Measurements from ENCODE around the gene DCAF8L2.

The DCAF8L2 gene

DNA sequence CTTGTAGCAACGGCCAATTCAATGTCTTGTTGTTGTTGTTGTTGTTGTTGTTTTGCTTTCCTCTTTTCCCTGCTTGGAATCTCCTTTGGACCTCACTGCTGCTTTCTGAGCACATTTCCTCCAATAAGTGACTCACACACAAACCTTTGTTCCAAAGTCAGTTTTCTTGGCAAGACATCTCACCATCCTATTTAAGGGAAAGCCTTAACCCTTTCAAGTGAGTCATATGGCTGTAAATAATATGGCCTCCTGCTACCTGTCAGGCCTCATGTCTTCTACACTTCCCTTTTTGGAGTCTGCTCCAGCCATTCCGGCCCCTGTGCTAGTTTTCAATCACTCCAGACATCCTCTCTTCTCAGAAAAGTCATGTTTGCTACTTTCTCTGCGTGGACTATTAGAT is 138.1 kb downstream of the DCAF8L2 start:
- no peaks in the 10 kb centered on the region for H3K79me2 ChIP-seq (ENCODE audit: insufficient read depth, low read length)
- no peak overlapping the region for H3K4me3 ChIP-seq (ENCODE audit: low read depth, low read length, poor library complexity, severe bottlenecking)
- no peak overlapping the region for H2AFZ ChIP-seq (ENCODE audit: low read length)
- H4K20me1 ChIP-seq (ENCODE audit: insufficient read depth, low read length): no peaks in the 10 kb centered on the region
- TF ChIP-seq, protein P1, sequence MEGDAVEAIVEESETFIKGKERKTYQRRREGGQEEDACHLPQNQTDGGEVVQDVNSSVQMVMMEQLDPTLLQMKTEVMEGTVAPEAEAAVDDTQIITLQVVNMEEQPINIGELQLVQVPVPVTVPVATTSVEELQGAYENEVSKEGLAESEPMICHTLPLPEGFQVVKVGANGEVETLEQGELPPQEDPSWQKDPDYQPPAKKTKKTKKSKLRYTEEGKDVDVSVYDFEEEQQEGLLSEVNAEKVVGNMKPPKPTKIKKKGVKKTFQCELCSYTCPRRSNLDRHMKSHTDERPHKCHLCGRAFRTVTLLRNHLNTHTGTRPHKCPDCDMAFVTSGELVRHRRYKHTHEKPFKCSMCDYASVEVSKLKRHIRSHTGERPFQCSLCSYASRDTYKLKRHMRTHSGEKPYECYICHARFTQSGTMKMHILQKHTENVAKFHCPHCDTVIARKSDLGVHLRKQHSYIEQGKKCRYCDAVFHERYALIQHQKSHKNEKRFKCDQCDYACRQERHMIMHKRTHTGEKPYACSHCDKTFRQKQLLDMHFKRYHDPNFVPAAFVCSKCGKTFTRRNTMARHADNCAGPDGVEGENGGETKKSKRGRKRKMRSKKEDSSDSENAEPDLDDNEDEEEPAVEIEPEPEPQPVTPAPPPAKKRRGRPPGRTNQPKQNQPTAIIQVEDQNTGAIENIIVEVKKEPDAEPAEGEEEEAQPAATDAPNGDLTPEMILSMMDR (IDR thresholded peaks at IDR 0.05; ENCODE audit: low read length): no peak
- no peak for TF ChIP-seq EZH2 (IDR thresholded peaks at IDR 0.05; ENCODE audit: borderline replicate concordance, low read length)
- H3K9ac ChIP-seq (ENCODE audit: low read length): no peak overlapping the region
- no peaks in the 10 kb centered on the region for H3K9me2 ChIP-seq (ENCODE audit: low read depth, low read length)
- H3K27me3 ChIP-seq (ENCODE audit: insufficient read depth, low read length): no peaks in the 10 kb centered on the region
- no peaks in the 10 kb centered on the region for H3K9me3 ChIP-seq (ENCODE audit: low read length)
- H3F3A ChIP-seq (ENCODE audit: insufficient read depth, low read length): no peaks in the 10 kb centered on the region
- no peak overlapping the region for H3K4me2 ChIP-seq (ENCODE audit: low read length)
- no peak overlapping the region for H3K27ac ChIP-seq (ENCODE audit: low read depth, low read length, poor library complexity, severe bottlenecking)
- H3K36me3 ChIP-seq (ENCODE audit: insufficient read depth, low read length): no peaks in the 10 kb centered on the region
- H3K4me1 ChIP-seq (ENCODE audit: insufficient read depth, low read length, severe bottlenecking): no peaks in the 10 kb centered on the region

DNA sequence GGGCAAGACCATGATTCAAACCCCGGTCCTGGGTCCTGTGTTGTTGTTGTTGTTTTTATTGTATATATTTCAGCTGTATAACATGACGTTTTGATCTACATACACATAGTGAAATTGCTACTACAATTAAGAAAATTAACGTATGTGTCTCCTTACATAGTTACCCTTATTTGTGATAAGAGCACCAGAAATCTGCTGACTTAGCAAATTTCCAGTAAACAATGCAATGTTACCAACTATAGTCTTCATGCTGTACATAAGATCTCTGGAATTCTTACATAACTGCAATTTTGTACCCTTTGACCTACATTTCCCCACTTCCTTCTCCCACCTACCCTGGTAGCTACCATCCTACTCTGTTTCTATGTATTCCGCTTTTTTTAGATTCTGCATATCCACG is 141.8 kb downstream of the DCAF8L2 start:
- Histone ChIP-seq H3K27ac (ENCODE audit: low read depth, low read length, poor library complexity, severe bottlenecking) (no peak overlapping the region), H3K9me3 (ENCODE audit: low read length) (no peaks in the 10 kb centered on the region), H3K36me3 (ENCODE audit: insufficient read depth, low read length) (no peaks in the 10 kb centered on the region), H3K4me1 (ENCODE audit: insufficient read depth, low read length, severe bottlenecking) (no peaks in the 10 kb centered on the region), H3K79me2 (ENCODE audit: insufficient read depth, low read length) (no peaks in the 10 kb centered on the region), H3F3A (ENCODE audit: insufficient read depth, low read length) (no peaks in the 10 kb centered on the region), H3K4me2 (ENCODE audit: low read length) (no peak overlapping the region), H3K9me2 (ENCODE audit: low read depth, low read length) (no peaks in the 10 kb centered on the region), H2AFZ (ENCODE audit: low read length) (no peak overlapping the region), H3K4me3 (ENCODE audit: low read depth, low read length, poor library complexity, severe bottlenecking) (no peak overlapping the region), H3K9ac (ENCODE audit: low read length) (no peak overlapping the region), H4K20me1 (ENCODE audit: insufficient read depth, low read length) (no peaks in the 10 kb centered on the region), H3K27me3 (ENCODE audit: insufficient read depth, low read length) (no peaks in the 10 kb centered on the region)
- TF ChIP-seq, protein P1 (IDR thresholded peaks at IDR 0.05; ENCODE audit: low read length): no peak
- no peak for TF ChIP-seq EZH2 (IDR thresholded peaks at IDR 0.05; ENCODE audit: borderline replicate concordance, low read length)

DNA sequence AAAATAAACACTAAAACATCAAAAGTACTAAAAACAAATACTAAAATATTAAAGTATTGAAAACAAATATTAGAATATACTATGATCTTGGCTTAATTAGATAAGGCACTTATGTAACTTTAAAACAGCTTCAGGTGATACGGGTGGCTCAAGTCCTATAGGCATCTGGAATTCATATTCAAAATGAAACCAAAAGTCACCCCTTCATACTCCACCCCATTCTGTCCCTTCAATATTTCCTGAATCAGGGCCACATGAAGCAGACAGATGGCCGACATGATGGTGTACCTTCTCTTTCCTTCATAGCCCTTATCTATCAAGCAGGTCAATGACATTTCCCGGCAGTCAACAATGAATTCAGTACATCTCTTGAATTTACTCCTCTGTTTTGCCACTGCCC is 145.8 kb downstream of the DCAF8L2 start:
- no peaks in the 10 kb centered on the region for H3F3A ChIP-seq (ENCODE audit: insufficient read depth, low read length)
- H4K20me1 ChIP-seq (ENCODE audit: insufficient read depth, low read length): no peaks in the 10 kb centered on the region
- TF ChIP-seq EZH2 (IDR thresholded peaks at IDR 0.05; ENCODE audit: borderline replicate concordance, low read length): no peak
- TF ChIP-seq, protein P1 (IDR thresholded peaks at IDR 0.05; ENCODE audit: low read length): no peak
- no peaks in the 10 kb centered on the region for H3K9me2 ChIP-seq (ENCODE audit: low read depth, low read length)
- no peak overlapping the region for H3K27ac ChIP-seq (ENCODE audit: low read depth, low read length, poor library complexity, severe bottlenecking)
- no peak overlapping the region for H2AFZ ChIP-seq (ENCODE audit: low read length)
- no peaks in the 10 kb centered on the region for H3K9me3 ChIP-seq (ENCODE audit: low read length)
- H3K4me1 ChIP-seq (ENCODE audit: insufficient read depth, low read length, severe bottlenecking): no peaks in the 10 kb centered on the region
- H3K79me2 ChIP-seq (ENCODE audit: insufficient read depth, low read length): no peaks in the 10 kb centered on the region
- H3K36me3 ChIP-seq (ENCODE audit: insufficient read depth, low read length): no peaks in the 10 kb centered on the region
- no peak overlapping the region for H3K4me3 ChIP-seq (ENCODE audit: low read depth, low read length, poor library complexity, severe bottlenecking)
- H3K4me2 ChIP-seq (ENCODE audit: low read length): no peak overlapping the region
- no peak overlapping the region for H3K9ac ChIP-seq (ENCODE audit: low read length)
- no peaks in the 10 kb centered on the region for H3K27me3 ChIP-seq (ENCODE audit: insufficient read depth, low read length)

Measured in OCI-LY1 (cell line).